Stimulated activated CD4-positive, alpha-beta T cell treated with anti-CD3 and anti-CD28 coated beads, Interleukin-15, amount 100 ng/mL, for 1 hour (primary cell): ENCODE measurements around the gene TLL2.
"Not testable (repeated sequence)": the region's sequence is repeated elsewhere in the genome, so short reads cannot be mapped to it uniquely, and the experiment has no call there.

ENCODE experiments used
- DNase-seq, 2 donors: peaks; one replicate each; pipeline ENCODE4 v3.0.0-alpha.2; 2020; ENCODE audit warnings: low read depth in 1 of 2, low spot score in 1 of 2

Gene TLL2

GRCh38 chr10:96513698-96514561, at the start of gene TLL2:
Gene TLL2 (minus strand): TSS chr10:96513926. CDS start chr10:96513685, 241 bp downstream.
- DNase-seq = peak in 1 of 2 donors; percentile 30

- DNase-seq = no peak
Observed at GRCh38 chr10:96560966-96561887, 47.5 kb upstream of the TLL2 start.

GRCh38 chr10:96560489-96560888, 46.8 kb upstream of the TLL2 start:
- DNase-seq = no peak

DNA sequence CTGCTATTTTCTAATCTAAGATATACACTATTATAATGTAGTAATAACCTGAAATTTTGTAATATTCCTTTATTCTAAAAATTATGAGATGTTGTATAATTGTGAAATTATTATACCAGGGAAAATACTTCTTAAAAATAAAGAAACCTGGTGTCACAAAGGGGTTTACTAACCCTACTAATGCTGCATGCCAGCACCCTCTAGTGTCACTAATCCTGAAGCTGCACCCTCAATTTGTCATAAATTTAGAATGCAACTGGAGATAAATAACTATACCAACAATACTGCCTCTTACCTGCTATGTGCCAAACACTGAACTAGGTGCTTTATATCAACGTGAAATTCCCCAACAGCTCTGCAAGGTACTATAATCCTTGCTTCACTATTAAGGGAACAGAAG, 42.3 kb upstream of the TLL2 start:
- DNase-seq = no peak

- DNase-seq = no peak
Observed at GRCh38 chr10:96555330-96555729, 41.6 kb upstream of the TLL2 start.

GRCh38 chr10:96548589-96548988, 34.9 kb upstream of the TLL2 start:
- DNase-seq = no peak

GRCh38 chr10:96545558-96545957, 31.8 kb upstream of the TLL2 start:
- not testable (repeated sequence) for DNase-seq

GRCh38 chr10:96541921-96542320, 28.2 kb upstream of the TLL2 start:
- no peak for DNase-seq

- no peak for DNase-seq
Observed at GRCh38 chr10:96540240-96540639, 26.5 kb upstream of the TLL2 start.

DNA sequence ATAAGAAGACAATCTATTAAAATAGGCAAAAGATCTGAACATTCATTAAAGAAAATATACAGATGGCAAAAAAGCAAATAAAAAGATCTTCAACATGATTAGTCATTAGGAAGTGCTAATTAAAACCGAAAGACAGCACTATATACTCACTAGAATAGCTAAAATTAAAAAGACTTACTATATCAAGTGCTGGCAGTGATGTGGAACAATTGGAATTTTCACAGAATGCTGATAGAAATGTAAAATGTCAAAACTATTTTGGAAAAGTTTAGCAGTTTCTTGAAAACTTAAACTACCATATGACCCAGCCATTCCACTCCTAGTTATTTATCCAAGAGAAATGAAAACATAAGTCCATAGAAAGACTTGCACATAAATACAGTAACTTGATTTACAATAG, 25.0 kb upstream of the TLL2 start:
- DNase-seq = no peak

GRCh38 chr10:96536129-96536528, 22.4 kb upstream of the TLL2 start:
- DNase-seq = no peak

- no peak for DNase-seq
Observed at GRCh38 chr10:96532523-96532922, 18.8 kb upstream of the TLL2 start.

- DNase-seq = no peak
Observed at GRCh38 chr10:96529634-96530279, 16.0 kb upstream of the TLL2 start.

- no peak for DNase-seq
Observed at GRCh38 chr10:96524741-96525140, 11.0 kb upstream of the TLL2 start.

DNA sequence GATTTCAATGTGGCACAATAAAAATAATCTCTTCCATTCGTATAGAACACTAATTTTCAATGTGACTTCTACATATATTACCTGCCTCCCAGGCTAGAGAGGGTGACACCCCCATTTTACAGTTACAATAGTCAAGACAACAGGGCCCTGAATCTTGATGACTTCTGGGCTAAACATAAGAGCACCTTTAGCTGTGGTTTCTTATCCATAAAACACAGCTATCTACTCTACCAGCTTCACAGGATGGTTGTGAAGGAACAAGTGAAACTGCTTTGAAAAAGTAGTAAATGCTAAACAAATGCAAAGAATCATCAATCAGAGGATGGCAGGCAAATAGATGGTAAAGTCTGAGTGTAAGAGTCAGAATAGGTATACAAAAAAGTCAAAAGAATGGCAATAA, 3.6 kb upstream of the TLL2 start:
- no peak for DNase-seq

- no peak for DNase-seq
Observed at GRCh38 chr10:96516337-96516736, 2.6 kb upstream of the TLL2 start.

- DNase-seq = no peak
Observed at GRCh38 chr10:96513305-96513697, 425 bp downstream of the TLL2 start.

- DNase-seq = no peak
Observed at GRCh38 chr10:96512524-96513304, 1.0 kb downstream of the TLL2 start.

DNA sequence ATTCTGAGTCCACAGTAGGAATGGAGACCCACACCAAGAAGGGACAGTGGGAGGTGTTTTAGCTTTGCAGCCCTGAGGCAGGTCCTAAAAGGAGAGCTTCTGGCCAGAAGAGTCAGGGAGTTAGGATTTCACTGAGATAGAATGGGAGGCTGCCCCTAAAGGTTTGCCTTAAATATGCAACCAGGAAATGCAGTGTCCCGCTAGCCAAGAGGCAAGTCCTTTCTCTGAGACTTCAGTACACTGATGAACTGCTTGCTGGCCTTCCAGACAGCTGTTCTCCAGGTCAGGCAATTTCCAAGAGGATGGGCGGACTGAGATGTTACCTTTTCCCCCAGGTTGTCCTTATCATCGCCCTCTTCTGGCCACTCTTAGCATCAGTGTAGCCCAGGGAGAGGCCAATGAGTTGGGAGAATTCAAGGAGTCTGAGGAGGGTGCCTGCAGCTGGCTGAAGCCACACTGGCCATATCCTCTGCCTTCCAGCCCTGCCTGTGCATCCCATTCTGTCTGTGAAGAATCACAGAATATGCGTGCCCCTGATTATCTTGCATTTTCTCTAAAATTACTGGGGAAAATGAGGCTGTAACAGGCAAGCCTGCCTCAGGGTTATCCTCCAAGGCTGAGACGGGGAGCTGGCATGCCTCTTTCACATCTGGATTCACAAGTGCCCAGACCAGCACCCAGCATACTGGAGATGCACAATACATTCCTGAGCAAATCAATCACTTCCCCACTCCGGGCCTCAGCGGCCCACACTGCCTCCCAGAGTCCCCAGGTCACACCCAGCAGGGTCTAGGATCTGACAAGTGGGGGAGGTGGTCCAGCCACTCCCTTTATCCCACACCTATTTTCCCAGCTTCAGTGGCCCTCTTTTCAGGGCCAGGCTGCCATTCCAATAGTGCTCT, 2.4 kb downstream of the TLL2 start:
- no peak for DNase-seq
